ENCODE measurements around the gene PIK3CA.
"Not testable (repeated sequence)": the region's sequence is repeated elsewhere in the genome, so short reads cannot be mapped to it uniquely, and the experiment has no call there.

DNA sequence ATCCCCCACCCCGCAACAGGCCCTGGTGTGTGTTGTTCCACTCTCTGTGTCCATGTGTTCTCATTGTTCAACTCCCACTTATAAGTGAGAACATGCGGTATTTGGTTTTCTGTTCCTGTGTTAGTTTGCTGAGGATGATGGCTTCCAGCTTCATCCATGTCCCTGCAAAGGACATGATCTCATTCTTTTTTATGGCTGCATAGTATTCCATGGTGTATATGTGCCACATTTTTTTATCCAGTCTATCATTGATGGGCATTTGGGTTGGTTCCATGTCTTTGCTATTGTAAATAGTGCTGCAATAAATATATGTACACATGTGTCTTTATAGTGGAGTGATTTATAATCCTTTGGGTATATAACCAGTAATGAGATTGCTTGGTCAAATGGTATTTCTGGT, 126.3 kb downstream of the PIK3CA start:
- TF ChIP-seq EZH2phosphoT487 (IDR thresholded peaks at IDR 0.05; ENCODE audit: borderline replicate concordance, low read length): not testable (repeated sequence)
- TF ChIP-seq, protein P1, sequence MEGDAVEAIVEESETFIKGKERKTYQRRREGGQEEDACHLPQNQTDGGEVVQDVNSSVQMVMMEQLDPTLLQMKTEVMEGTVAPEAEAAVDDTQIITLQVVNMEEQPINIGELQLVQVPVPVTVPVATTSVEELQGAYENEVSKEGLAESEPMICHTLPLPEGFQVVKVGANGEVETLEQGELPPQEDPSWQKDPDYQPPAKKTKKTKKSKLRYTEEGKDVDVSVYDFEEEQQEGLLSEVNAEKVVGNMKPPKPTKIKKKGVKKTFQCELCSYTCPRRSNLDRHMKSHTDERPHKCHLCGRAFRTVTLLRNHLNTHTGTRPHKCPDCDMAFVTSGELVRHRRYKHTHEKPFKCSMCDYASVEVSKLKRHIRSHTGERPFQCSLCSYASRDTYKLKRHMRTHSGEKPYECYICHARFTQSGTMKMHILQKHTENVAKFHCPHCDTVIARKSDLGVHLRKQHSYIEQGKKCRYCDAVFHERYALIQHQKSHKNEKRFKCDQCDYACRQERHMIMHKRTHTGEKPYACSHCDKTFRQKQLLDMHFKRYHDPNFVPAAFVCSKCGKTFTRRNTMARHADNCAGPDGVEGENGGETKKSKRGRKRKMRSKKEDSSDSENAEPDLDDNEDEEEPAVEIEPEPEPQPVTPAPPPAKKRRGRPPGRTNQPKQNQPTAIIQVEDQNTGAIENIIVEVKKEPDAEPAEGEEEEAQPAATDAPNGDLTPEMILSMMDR (conservative IDR thresholded peaks at IDR 0.05; ENCODE audit: low read depth, low read length): not testable (repeated sequence)
